ENCODE data around the gene ANKRD28. TPM values are rescaled to one million over a fixed set of nuclear protein-coding genes. Genes with fewer than 3 reads are reported as not detected.

ANKRD28 gene
- total and polyA plus RNA-seq, 2 of the 13 experiments (the other 11 are each of a cell fraction or from before 2014, with no cell fraction given): 21.0 to 28.9 TPM

DNA sequence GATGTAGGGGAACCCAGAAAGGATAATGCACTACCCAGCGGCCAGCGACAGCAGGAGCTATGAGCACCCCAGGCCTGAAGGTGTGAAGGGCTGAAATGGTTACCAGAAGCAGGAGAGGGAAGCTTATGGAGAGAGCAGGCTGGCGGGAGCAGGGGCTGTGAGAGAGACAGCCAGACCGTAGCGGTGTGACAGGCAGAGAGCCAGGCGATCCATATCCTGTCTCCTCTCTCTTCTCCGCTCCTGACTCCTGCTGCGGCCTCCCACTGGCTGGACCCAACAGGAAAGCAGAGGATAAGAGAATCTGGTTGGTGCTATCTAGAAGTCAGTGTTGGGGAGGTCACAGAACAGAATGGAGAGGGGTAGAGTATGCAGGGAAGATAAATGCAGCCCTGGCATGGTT, 146.4 kb downstream of the ANKRD28 start (continued):
- TF ChIP-seq ZNF224 (CRISPR knock-in tag; IDR thresholded peaks at IDR 0.05) (no peak), ZNF672 (CRISPR knock-in tag; IDR thresholded peaks at IDR 0.05) (no peak)

GRCh38 chr3:15649858-15650257, 147.9 kb downstream of the ANKRD28 start:
- H3K36me3 ChIP-seq (replicated peaks in 1 of 2; ENCODE audit: control insufficient read depth in 1 of 2, insufficient read depth in 2 of 2, low read length in 2 of 2): 0 out of 5 replicates have a peak, but pooled peaks cover 0 to 1% of the 10 kb centered on the region in 2 experiments
- H2AFZ ChIP-seq (ENCODE audit: low read length): no peak overlapping the region
- no peak for TF ChIP-seq LCORL (IDR thresholded peaks at IDR 0.05)
- TF ChIP-seq LCORL (CRISPR knock-in tag; IDR thresholded peaks at IDR 0.05): no peak
- TF ChIP-seq MYNN (CRISPR knock-in tag; IDR thresholded peaks at IDR 0.05; ENCODE audit: low read depth): no peak
- no peak for TF ChIP-seq FOSL1 (CRISPR knock-in tag; IDR thresholded peaks at IDR 0.05; ENCODE audit: borderline replicate concordance)
- no peak for TF ChIP-seq ZNF883 (CRISPR knock-in tag; IDR thresholded peaks at IDR 0.05; ENCODE audit: not compliant biosample characterization)
- TF ChIP-seq ZNF567 (CRISPR knock-in tag; IDR thresholded peaks at IDR 0.05; ENCODE audit: borderline replicate concordance): no peak
- TF ChIP-seq HNRNPL (IDR thresholded peaks at IDR 0.05; ENCODE audit: low read depth, low read length): no peak
- no peak for TF ChIP-seq ZSCAN25 (CRISPR knock-in tag; IDR thresholded peaks at IDR 0.05)
- TF ChIP-seq, protein P1, sequence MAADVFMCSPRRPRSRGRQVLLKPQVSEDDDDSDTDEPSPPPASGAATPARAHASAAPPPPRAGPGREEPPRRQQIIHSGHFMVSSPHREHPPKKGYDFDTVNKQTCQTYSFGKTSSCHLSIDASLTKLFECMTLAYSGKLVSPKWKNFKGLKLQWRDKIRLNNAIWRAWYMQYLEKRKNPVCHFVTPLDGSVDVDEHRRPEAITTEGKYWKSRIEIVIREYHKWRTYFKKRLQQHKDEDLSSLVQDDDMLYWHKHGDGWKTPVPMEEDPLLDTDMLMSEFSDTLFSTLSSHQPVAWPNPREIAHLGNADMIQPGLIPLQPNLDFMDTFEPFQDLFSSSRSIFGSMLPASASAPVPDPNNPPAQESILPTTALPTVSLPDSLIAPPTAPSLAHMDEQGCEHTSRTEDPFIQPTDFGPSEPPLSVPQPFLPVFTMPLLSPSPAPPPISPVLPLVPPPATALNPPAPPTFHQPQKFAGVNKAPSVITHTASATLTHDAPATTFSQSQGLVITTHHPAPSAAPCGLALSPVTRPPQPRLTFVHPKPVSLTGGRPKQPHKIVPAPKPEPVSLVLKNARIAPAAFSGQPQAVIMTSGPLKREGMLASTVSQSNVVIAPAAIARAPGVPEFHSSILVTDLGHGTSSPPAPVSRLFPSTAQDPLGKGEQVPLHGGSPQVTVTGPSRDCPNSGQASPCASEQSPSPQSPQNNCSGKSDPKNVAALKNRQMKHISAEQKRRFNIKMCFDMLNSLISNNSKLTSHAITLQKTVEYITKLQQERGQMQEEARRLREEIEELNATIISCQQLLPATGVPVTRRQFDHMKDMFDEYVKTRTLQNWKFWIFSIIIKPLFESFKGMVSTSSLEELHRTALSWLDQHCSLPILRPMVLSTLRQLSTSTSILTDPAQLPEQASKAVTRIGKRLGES (CRISPR knock-in tag; IDR thresholded peaks at IDR 0.05; ENCODE audit: borderline replicate concordance): no peak
- TF ChIP-seq TEAD3 (CRISPR knock-in tag; optimal IDR thresholded peaks at IDR 0.05; ENCODE audit: borderline replicate concordance): no peak
- ChIA-PET CTCF (ENCODE audit: low intra/inter-chr PET ratio, low total read pairs) (no interaction called here), POLR2A (no interaction called here)
- ATAC-seq: no peak
- intact Hi-C loops (cut with micrococcal nuclease; ENCODE audit: unreplicated experiment): no loop called here
- in situ Hi-C loops (cut with HindIII; ENCODE audit: extremely low pct_ligation_motif_present, low pct_unique_long_range_greater_than_20kb): loop anchor here (25.0 kb wide), 1 partner anchor 587 kb away; no protein-coding TSS in a partner anchor
- no peaks in the 10 kb centered on the region for H4K20me1 ChIP-seq (ENCODE audit: insufficient read depth, low read length)
- H3K4me2 ChIP-seq (ENCODE audit: low read depth, low read length): no peak overlapping the region
- no peak overlapping the region for H3K27ac ChIP-seq (ENCODE audit: extremely low read length, insufficient read depth, low read length)
- no peak for DNase-seq (ENCODE audit: low spot score)
- H3K4me3 ChIP-seq (replicated peaks in 1 of 3; ENCODE audit: insufficient read depth in 1 of 3, low read depth in 2 of 3, low read length in 3 of 3): no peak overlapping the region
- H3K4me1 ChIP-seq (ENCODE audit: insufficient read depth, low read length): peaks cover 10% of the 10 kb centered on the region
- no peaks in the 10 kb centered on the region for H3K9me3 ChIP-seq (ENCODE audit: low read length)
- FAIRE-seq: no peak
- H3K79me2 ChIP-seq (ENCODE audit: insufficient read depth, low read length): no peaks in the 10 kb centered on the region
- BruUV-seq (replicated peaks): no TSS peak
- no peaks in the 10 kb centered on the region for H3K27me3 ChIP-seq (ENCODE audit: control insufficient read depth in 1 of 2, insufficient read depth in 2 of 2, low read length in 2 of 2)
- WGBS (ENCODE audit: low lambda C conversion rate): 91% methylated on average over 5 of the region's 5 CpGs
- no peak overlapping the region for H3K9ac ChIP-seq (ENCODE audit: insufficient read depth, low read depth, low read length)

Measured in HepG2 (cell line).